OCI-LY3 (cell line): ENCODE data around the gene TNKS2.
"Not testable (repeated sequence)": the region's sequence is repeated elsewhere in the genome, so short reads cannot be mapped to it uniquely, and the experiment has no call there.

Experiments used
- H2AFZ ChIP-seq: fragments of 200-600, 300-600 bp; shearing (Covaris generic); 2 replicates; pipeline ENCODE4 v1.6.0; 2014; ENCODE audit warnings: antibody characterized with exemption, low read depth, low read length
- H3K27ac ChIP-seq: fragments of 200-600, 300-600 bp; sonication (generic); 2 replicates; pipeline ENCODE4 v1.5.1; 2014; ENCODE audit warnings: mild to moderate bottlenecking, low read length, moderate library complexity, mixed read lengths
- H3K27me3 ChIP-seq: fragments of 200-600, 300-600 bp; sonication (generic); 2 replicates; pipeline ENCODE4 v1.6.1; 2014; ENCODE audit warnings: low read depth, low read length, mixed read lengths
- H3K36me3 ChIP-seq: fragments of 200-600, 300-600 bp; sonication (generic); replicated peaks from 2 replicates; pipeline ENCODE3; 2014; ENCODE audit warnings: low read depth, low read length, mixed read lengths
- H3K4me1 ChIP-seq: fragments of 300-600, 200-600 bp; sonication (generic); 2 replicates; pipeline ENCODE4 v1.6.1; 2014; ENCODE audit warnings: low read length, mixed read lengths
- H3K4me2 ChIP-seq: fragments of 200-600, 300-600 bp; sonication (generic); 2 replicates; pipeline ENCODE4 v1.6.1; 2014; ENCODE audit warnings: low read length, mixed read lengths
- H3K4me3 ChIP-seq: fragments of 300-600, 200-600 bp; sonication (generic); 2 replicates; pipeline ENCODE4 v1.5.1; 2014; ENCODE audit warnings: antibody characterized with exemption, mild to moderate bottlenecking, low read length, moderate library complexity
- H3K79me2 ChIP-seq: fragments of 300-600, 200-600 bp; shearing (Covaris generic); 2 replicates; pipeline ENCODE4 v1.6.1; 2014; ENCODE audit warnings: mild to moderate bottlenecking, low read length, mixed read lengths
- H3K9ac ChIP-seq: fragments of 300-600, 200-600 bp; shearing (Covaris generic); 2 replicates; pipeline ENCODE4 v1.6.0; 2014; ENCODE audit warnings: mild to moderate bottlenecking, low read length, moderate library complexity
- H3K9me3 ChIP-seq: fragments of 200-600, 300-600 bp; shearing (Covaris generic); 2 replicates; pipeline ENCODE4 v1.6.1; 2014; ENCODE audit warnings: low read length, mixed read lengths; ENCODE audit not compliant: insufficient read depth
- H4K20me1 ChIP-seq: fragments of 200-600, 300-600 bp; sonication (generic); 2 replicates; pipeline ENCODE4 v1.6.1; 2016; ENCODE audit warnings: low read length, mixed read lengths; ENCODE audit not compliant: insufficient read depth
- CTCF ChIP-seq: fragments of 200-600, 300-600 bp; sonication (generic); IDR thresholded peaks from 2 replicates; pipeline ENCODE4 v1.5.1; 2014; ENCODE audit warnings: antibody characterized with exemption, low read length, low read depth
- EZH2phosphoT487 ChIP-seq: fragments of 200-600 bp; shearing (Covaris generic); IDR thresholded peaks from 2 replicates; pipeline ENCODE4 v1.6.1; 2018; ENCODE audit warnings: antibody characterized with exemption, mixed run types, low read depth

The TNKS2 gene

GRCh38 chr10:91891125-91892001, 93.1 kb downstream of the TNKS2 start:
- H2AFZ ChIP-seq = no peak overlapping the region
- TF ChIP-seq CTCF (no peak), EZH2phosphoT487 (no peak)
- H3K36me3 ChIP-seq = no peaks in the 10 kb centered on the region
- H3K9me3 ChIP-seq = no peaks in the 10 kb centered on the region
- H3K4me2 ChIP-seq = no peak overlapping the region
- H3K27me3 ChIP-seq = no peaks in the 10 kb centered on the region
- no peaks in the 10 kb centered on the region for H3K79me2 ChIP-seq
- H4K20me1 ChIP-seq = no peaks in the 10 kb centered on the region
- peaks cover 10% of the 10 kb centered on the region for H3K4me1 ChIP-seq
- H3K27ac ChIP-seq = no peak overlapping the region
- no peak overlapping the region for H3K9ac ChIP-seq
- H3K4me3 ChIP-seq = no peak overlapping the region

- no peaks in the 10 kb centered on the region for H4K20me1 ChIP-seq
- no peaks in the 10 kb centered on the region for H3K36me3 ChIP-seq
- TF ChIP-seq EZH2phosphoT487 (no peak), CTCF (no peak)
- no peak overlapping the region for H3K27ac ChIP-seq
- no peak overlapping the region; the same call in 1 of the 2 replicates for H3K4me2 ChIP-seq
- no peaks in the 10 kb centered on the region for H3K27me3 ChIP-seq
- no peak overlapping the region for H3K9ac ChIP-seq
- no peaks in the 10 kb centered on the region for H3K9me3 ChIP-seq
- H2AFZ ChIP-seq = no peak overlapping the region
- H3K79me2 ChIP-seq = no peaks in the 10 kb centered on the region
- H3K4me3 ChIP-seq = no peak overlapping the region
- H3K4me1 ChIP-seq = peaks cover 10% of the 10 kb centered on the region
Observed at GRCh38 chr10:91893051-91893450, 94.8 kb downstream of the TNKS2 start.

GRCh38 chr10:91894261-91894685, 96.0 kb downstream of the TNKS2 start:
- H3K9me3 ChIP-seq, H2AFZ ChIP-seq, H3K79me2 ChIP-seq, H3K36me3 ChIP-seq, H3K4me1 ChIP-seq, H3K27me3 ChIP-seq, H4K20me1 ChIP-seq: not testable (repeated sequence)
- peak overlapping the region; percentile 64 for H3K27ac ChIP-seq
- H3K4me3 ChIP-seq = peak overlapping the region; percentile 66
- peak overlapping the region; percentile 76 for H3K4me2 ChIP-seq
- peak overlapping the region; percentile 47; the same call in 1 of the 2 replicates for H3K9ac ChIP-seq

- Histone ChIP-seq H3K4me2 (no peak overlapping the region), H3K79me2 (no peaks in the 10 kb centered on the region), H2AFZ (no peak overlapping the region), H3K9ac (no peak overlapping the region), H3K27ac (no peak overlapping the region), H3K4me3 (no peak overlapping the region), H4K20me1 (no peaks in the 10 kb centered on the region), H3K36me3 (no peaks in the 10 kb centered on the region), H3K9me3 (no peaks in the 10 kb centered on the region), H3K27me3 (no peaks in the 10 kb centered on the region), H3K4me1 (peaks cover 10% of the 10 kb centered on the region)
- TF ChIP-seq EZH2phosphoT487 (no peak), CTCF (no peak)
Observed at GRCh38 chr10:91896212-91896756, 98.1 kb downstream of the TNKS2 start.
